DND-41 (cell line): ENCODE measurements around the gene XKR8.

Experiments used
- EZH2 ChIP-seq: IDR thresholded peaks from 3 replicates; pipeline ENCODE4 v1.6.1; 2012; ENCODE audit warnings: borderline replicate concordance, low read depth, mild to moderate bottlenecking, moderate library complexity, low read length, inconsistent platforms; ENCODE audit not compliant: severe bottlenecking
- TF ChIP-seq, protein P1 (sequence below): IDR thresholded peaks from 2 replicates; pipeline ENCODE4 v1.5.1; 2012; ENCODE audit warnings: borderline replicate concordance, low read length, moderate library complexity, mild to moderate bottlenecking; ENCODE audit not compliant: poor library complexity, severe bottlenecking; ENCODE audit errors: extremely low read depth

DNA sequence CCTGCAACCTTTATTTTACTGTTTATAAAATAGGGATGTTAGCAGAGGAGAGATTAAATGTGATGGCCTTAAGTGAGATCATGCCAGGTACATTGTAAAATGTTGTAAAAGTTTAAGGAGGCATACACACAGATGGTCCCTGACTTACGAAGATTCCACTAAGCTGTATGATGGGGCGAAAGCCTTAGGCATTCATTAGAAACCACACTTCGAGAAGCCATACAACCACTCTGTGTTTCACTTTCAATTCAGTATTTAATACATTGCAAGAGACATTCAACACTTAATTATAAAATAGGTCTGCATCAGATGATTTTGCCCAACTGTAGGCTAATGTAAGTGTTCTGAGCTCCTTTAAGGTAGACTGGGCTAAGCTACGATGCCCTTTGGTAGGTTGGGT, 21.3 kb upstream of the XKR8 start:
- TF ChIP-seq, protein P1, sequence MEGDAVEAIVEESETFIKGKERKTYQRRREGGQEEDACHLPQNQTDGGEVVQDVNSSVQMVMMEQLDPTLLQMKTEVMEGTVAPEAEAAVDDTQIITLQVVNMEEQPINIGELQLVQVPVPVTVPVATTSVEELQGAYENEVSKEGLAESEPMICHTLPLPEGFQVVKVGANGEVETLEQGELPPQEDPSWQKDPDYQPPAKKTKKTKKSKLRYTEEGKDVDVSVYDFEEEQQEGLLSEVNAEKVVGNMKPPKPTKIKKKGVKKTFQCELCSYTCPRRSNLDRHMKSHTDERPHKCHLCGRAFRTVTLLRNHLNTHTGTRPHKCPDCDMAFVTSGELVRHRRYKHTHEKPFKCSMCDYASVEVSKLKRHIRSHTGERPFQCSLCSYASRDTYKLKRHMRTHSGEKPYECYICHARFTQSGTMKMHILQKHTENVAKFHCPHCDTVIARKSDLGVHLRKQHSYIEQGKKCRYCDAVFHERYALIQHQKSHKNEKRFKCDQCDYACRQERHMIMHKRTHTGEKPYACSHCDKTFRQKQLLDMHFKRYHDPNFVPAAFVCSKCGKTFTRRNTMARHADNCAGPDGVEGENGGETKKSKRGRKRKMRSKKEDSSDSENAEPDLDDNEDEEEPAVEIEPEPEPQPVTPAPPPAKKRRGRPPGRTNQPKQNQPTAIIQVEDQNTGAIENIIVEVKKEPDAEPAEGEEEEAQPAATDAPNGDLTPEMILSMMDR: no peak
- no peak for TF ChIP-seq EZH2
